A673 (cell line): ENCODE measurements around the gene ATP8B4. TPM values are rescaled to one million over a fixed set of nuclear protein-coding genes. Genes with fewer than 3 reads are reported as not detected.

Source experiments
- BruUV-seq: library from RNA; stranded (reverse); fragments of 400-500 nt; replicated peaks from 2 replicates; lab custom pipeline; 2021; lab: Mats Ljungman, UMichigan
- CTCF ChIA-PET: fragments of 300-600 bp; sonication (Branson Sonifier 250); formaldehyde crosslinking; loops from one replicate; lab custom pipeline; 2022; ENCODE audit warnings: antibody characterized with exemption; lab: Charles Lee
- POLR2A ChIA-PET: fragments of 300-600 bp; sonication (Branson Sonifier 250); formaldehyde crosslinking; loops from one replicate; lab custom pipeline; 2022; ENCODE audit warnings: antibody characterized with exemption; ENCODE audit not compliant: low non-redundant PET; lab: Charles Lee
- DNase-seq: peaks from one replicate; pipeline ENCODE4 v3.0.0-alpha.2; 2015; ENCODE audit warnings: low spot score
- H3K27ac ChIP-seq: fragments of 200-600 bp; sonication (generic); 2 replicates; pipeline ENCODE4 v1.5.1; 2016; ENCODE audit warnings: mixed run types, low read depth, mild to moderate bottlenecking, mixed read lengths, antibody characterized with exemption, low read length; ENCODE audit not compliant: poor library complexity, severe bottlenecking
- H3K27me3 ChIP-seq: fragments of 200-600 bp; sonication (generic); replicated peaks from 2 replicates; pipeline ENCODE4 v1.6.1; 2017; ENCODE audit warnings: mixed run types, low read depth, mild to moderate bottlenecking, mixed read lengths, antibody characterized with exemption, low read length; ENCODE audit not compliant: insufficient read depth, poor library complexity
- H3K36me3 ChIP-seq: fragments of 200-600 bp; sonication (generic); 2 replicates; pipeline ENCODE4 v1.6.1; 2016; ENCODE audit warnings: mixed run types, mild to moderate bottlenecking, mixed read lengths, antibody characterized with exemption, low read length; ENCODE audit not compliant: insufficient read depth, poor library complexity, severe bottlenecking
- H3K4me1 ChIP-seq: fragments of 200-600 bp; sonication (generic); 2 replicates; pipeline ENCODE4 v1.6.1; 2017; ENCODE audit warnings: mixed run types, mild to moderate bottlenecking, mixed read lengths, antibody characterized with exemption, low read length; ENCODE audit not compliant: insufficient read depth, poor library complexity, severe bottlenecking
- H3K4me3 ChIP-seq: fragments of 200-600 bp; sonication (generic); 2 replicates; pipeline ENCODE4 v1.5.1; 2016; ENCODE audit warnings: low read depth, mixed run types, mild to moderate bottlenecking, mixed read lengths, low read length; ENCODE audit not compliant: poor library complexity, severe bottlenecking
- H3K9me3 ChIP-seq: fragments of 200-600 bp; sonication (generic); 2 replicates; pipeline ENCODE4 v1.6.1; 2016; ENCODE audit warnings: mixed run types, low read depth, mild to moderate bottlenecking, mixed read lengths, antibody characterized with exemption, low read length; ENCODE audit not compliant: poor library complexity, severe bottlenecking
- CTCF ChIP-seq: fragments of 300-800, 200-600 bp; sonication (generic); conservative IDR thresholded peaks from 2 replicates; pipeline ENCODE4 v1.5.1; 2017; ENCODE audit warnings: low read depth, mild to moderate bottlenecking, antibody characterized with exemption, low read length, moderate library complexity, mixed read lengths
- EZH2 ChIP-seq: fragments of 200-600 bp; sonication (generic); IDR thresholded peaks from 2 replicates; pipeline ENCODE4 v1.6.1; 2017; ENCODE audit warnings: borderline replicate concordance, low read depth, mild to moderate bottlenecking, mixed read lengths, antibody characterized with exemption, low read length; ENCODE audit not compliant: poor library complexity, severe bottlenecking
- intact Hi-C: fragments of 100-400 bp; cut with micrococcal nuclease; formaldehyde crosslinking; loops from one replicate; pipeline ENCODE4 v1.10.0; 2022; ENCODE audit not compliant: unreplicated experiment
- total RNA-seq: library from RNA; stranded (reverse); gene quantifications from 2 replicates; pipeline ENCODE4 v1.2.3, GENCODE V29; 2021

The ATP8B4 gene
- total RNA-seq, 1 experiment from 2014 or later = 0.30 TPM

- no peaks in the 10 kb centered on the region for H3K36me3 ChIP-seq
- DNase-seq = no peak
- H3K4me3 ChIP-seq = no peak overlapping the region
- H3K27me3 ChIP-seq = no peaks in the 10 kb centered on the region
- ChIA-PET CTCF (interaction anchor here (1.0 kb wide), 1 partner anchor 167 kb away, joined by 5 read pairs; no protein-coding TSS in a partner anchor), POLR2A (no interaction called here)
- no TSS peak for BruUV-seq
- TF ChIP-seq CTCF (no peak), EZH2 (no peak)
- peaks cover 6% of the 10 kb centered on the region for H3K4me1 ChIP-seq
- H3K27ac ChIP-seq = no peak overlapping the region
- H3K9me3 ChIP-seq = no peaks in the 10 kb centered on the region
- intact Hi-C loops = loop anchor here (2.0 to 10.0 kb wide), 3 partner anchors 168 to 1287 kb away; partner anchors contain the start of gene FGF7
Observed at GRCh38 chr15:50149090-50149489, 30.1 kb upstream of the ATP8B4 start.

GRCh38 chr15:50148362-50148963 lies 29.4 kb upstream of the ATP8B4 start:
- intact Hi-C loops = loop anchor here (2.0 to 10.0 kb wide), 3 partner anchors 168 to 1286 kb away; partner anchors contain the start of gene FGF7
- Histone ChIP-seq H3K27ac (no peak overlapping the region), H3K27me3 (no peaks in the 10 kb centered on the region), H3K4me1 (peaks cover 6% of the 10 kb centered on the region), H3K4me3 (no peak overlapping the region), H3K36me3 (no peaks in the 10 kb centered on the region), H3K9me3 (no peaks in the 10 kb centered on the region)
- no TSS peak for BruUV-seq
- DNase-seq = peak; percentile 92
- ChIA-PET POLR2A (no interaction called here), CTCF (interaction anchor here (0.6 to 1.0 kb wide), 3 partner anchors 18 to 1286 kb away, joined by 3 to 16 read pairs (median 3); no protein-coding TSS in a partner anchor)
- TF ChIP-seq EZH2 (no peak), CTCF (peak; percentile 79)

- POLR2A ChIA-PET = no interaction called here
- no peaks in the 10 kb centered on the region for H3K9me3 ChIP-seq
- peaks cover 6% of the 10 kb centered on the region for H3K4me1 ChIP-seq
- no peak overlapping the region for H3K27ac ChIP-seq
- intact Hi-C loops = loop anchor here (5.0 to 10.0 kb wide), 2 partner anchors 722 to 1284 kb away; partner anchors contain the start of gene FGF7
- H3K27me3 ChIP-seq = no peaks in the 10 kb centered on the region
- CTCF ChIA-PET = interaction anchor here (0.9 kb wide), 1 partner anchor 169 kb away, joined by 8 read pairs; no protein-coding TSS in a partner anchor
- TF ChIP-seq CTCF = no peak
- no peak for TF ChIP-seq EZH2
- H3K36me3 ChIP-seq = no peaks in the 10 kb centered on the region
- H3K4me3 ChIP-seq = no peak overlapping the region
- no TSS peak for BruUV-seq
- peak; percentile 19 for DNase-seq
Observed at GRCh38 chr15:50146632-50147031, 27.6 kb upstream of the ATP8B4 start.
